ENCODE measurements around the gene C6orf89. TPM values are rescaled to one million over a fixed set of nuclear protein-coding genes. Genes with fewer than 3 reads are reported as not detected.

Gene C6orf89
- total RNA-seq, 1 donor from 2014 or later, result 54.7 TPM

GRCh38 chr6:36925809-36926208 lies 40.1 kb downstream of the C6orf89 start:
- no peak overlapping the region for H3K27ac ChIP-seq
- TF ChIP-seq CTCF (IDR thresholded peaks at IDR 0.05), result no peak
- peaks cover 22% of the 10 kb centered on the region for H3K4me1 ChIP-seq
- H3K27me3 ChIP-seq (ENCODE audit: low read depth), result no peaks in the 10 kb centered on the region
- H3K36me3 ChIP-seq, result peaks cover 47% of the 10 kb centered on the region
- no peaks in the 10 kb centered on the region for H3K9me3 ChIP-seq
- ATAC-seq, result no peak
- no peak for DNase-seq
- intact Hi-C loops (cut with DNase I), result no loop called here
- H3K4me3 ChIP-seq, result no peak overlapping the region

DNA sequence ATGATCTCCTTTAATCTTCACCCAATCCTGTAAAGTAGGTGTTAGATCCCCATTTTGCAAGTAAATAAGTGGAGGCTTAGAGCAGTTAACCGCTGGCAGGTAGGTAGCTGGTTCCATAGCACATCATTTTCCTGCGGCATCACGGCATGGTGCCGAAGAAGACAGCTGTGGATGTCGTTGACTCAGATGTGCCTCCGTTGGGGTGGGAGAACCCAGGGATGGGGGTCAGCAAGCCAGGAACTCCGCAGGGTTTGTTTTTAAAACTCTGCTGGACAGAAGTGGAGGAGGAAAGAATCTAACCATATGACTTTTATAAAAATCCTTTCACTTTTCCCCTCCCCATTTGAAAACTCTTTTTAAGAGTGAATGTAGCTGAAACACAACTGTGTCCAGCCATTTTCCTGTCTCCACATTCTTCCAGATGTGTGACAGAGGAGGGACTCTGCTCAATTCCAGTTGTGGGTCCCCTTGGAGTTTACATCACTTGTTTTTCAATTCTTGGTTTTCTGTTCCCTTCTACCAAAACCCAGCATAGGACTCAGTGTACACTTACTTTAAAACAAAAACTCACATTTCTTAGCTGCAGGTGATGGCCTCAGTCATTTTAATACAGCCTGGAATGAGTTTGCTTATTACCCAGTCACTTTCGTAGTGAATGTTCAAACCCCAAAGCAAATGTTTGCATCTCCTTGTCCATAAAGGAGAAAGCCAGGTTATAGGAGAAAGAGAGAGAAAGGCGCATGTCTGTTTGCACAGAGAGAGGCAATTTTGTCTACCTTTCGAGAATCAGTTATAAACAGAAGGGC lies 41.2 kb downstream of the C6orf89 start:
- H3K9me3 ChIP-seq, result no peaks in the 10 kb centered on the region
- H3K36me3 ChIP-seq, result peaks cover 37% of the 10 kb centered on the region
- ATAC-seq (no peak), DNase-seq (no peak)
- TF ChIP-seq CTCF (IDR thresholded peaks at IDR 0.05), result no peak
- H3K4me1 ChIP-seq, result peaks cover 12% of the 10 kb centered on the region
- peak overlapping the region; percentile 5 for H3K27ac ChIP-seq
- intact Hi-C loops (cut with DNase I), result no loop called here
- H3K27me3 ChIP-seq (ENCODE audit: low read depth), result no peaks in the 10 kb centered on the region
- no peak overlapping the region for H3K4me3 ChIP-seq

GRCh38 chr6:36927691-36928546 lies 42.2 kb downstream of the C6orf89 start:
- DNase-seq (no peak), ATAC-seq (peak; percentile 37 to 46)
- Histone ChIP-seq H3K4me1 (peaks cover 12% of the 10 kb centered on the region), H3K27ac (peak overlapping the region; percentile 5), H3K27me3 (ENCODE audit: low read depth) (no peaks in the 10 kb centered on the region), H3K36me3 (peaks cover 29% of the 10 kb centered on the region), H3K4me3 (no peak overlapping the region), H3K9me3 (no peaks in the 10 kb centered on the region)
- no peak for TF ChIP-seq CTCF (IDR thresholded peaks at IDR 0.05)
- intact Hi-C loops (cut with DNase I), result no loop called here

DNA sequence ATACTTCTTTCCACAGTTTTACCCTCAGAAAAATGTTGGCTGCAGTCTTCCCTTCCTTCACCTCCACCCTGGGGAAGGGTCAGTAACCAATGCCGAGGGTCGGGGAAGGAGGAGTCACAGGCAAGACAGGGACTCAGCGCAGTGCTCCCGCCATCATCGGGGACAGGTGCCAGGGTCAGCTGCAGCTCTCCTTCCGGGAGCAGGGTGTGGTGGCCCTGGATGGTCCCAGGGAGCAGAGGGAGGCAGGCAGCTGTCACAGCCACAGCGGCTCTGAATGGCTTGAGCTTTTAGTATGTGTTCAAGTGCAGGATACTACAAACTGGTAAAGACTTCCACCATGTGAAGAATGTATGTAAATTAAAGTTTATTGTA lies 42.8 kb downstream of the C6orf89 start:
- Histone ChIP-seq H3K27ac (no peak overlapping the region), H3K9me3 (no peaks in the 10 kb centered on the region), H3K4me3 (no peak overlapping the region), H3K27me3 (ENCODE audit: low read depth) (no peaks in the 10 kb centered on the region), H3K36me3 (peaks cover 24% of the 10 kb centered on the region), H3K4me1 (peaks cover 12% of the 10 kb centered on the region)
- DNase-seq (no peak), ATAC-seq (no peak)
- no peak for TF ChIP-seq CTCF (IDR thresholded peaks at IDR 0.05)
- intact Hi-C loops (cut with DNase I), result no loop called here

GRCh38 chr6:36929152-36929551 lies 43.4 kb downstream of the C6orf89 start:
- no peak overlapping the region for H3K4me3 ChIP-seq
- DNase-seq (no peak), ATAC-seq (no peak)
- H3K27ac ChIP-seq, result no peak overlapping the region
- no peaks in the 10 kb centered on the region for H3K27me3 ChIP-seq (ENCODE audit: low read depth)
- H3K36me3 ChIP-seq, result peaks cover 17% of the 10 kb centered on the region
- H3K4me1 ChIP-seq, result peaks cover 12% of the 10 kb centered on the region
- H3K9me3 ChIP-seq, result no peaks in the 10 kb centered on the region
- intact Hi-C loops (cut with DNase I), result no loop called here
- no peak for TF ChIP-seq CTCF (IDR thresholded peaks at IDR 0.05)
